Measurements from ENCODE around the gene PDE7B.

GRCh38 chr6:136148523-136148922 is 297.0 kb downstream of the PDE7B start:
- TF ChIP-seq POLR2AphosphoS5 (IDR thresholded peaks at IDR 0.05; ENCODE audit: low read depth), result no peak
- TF ChIP-seq, protein P1, sequence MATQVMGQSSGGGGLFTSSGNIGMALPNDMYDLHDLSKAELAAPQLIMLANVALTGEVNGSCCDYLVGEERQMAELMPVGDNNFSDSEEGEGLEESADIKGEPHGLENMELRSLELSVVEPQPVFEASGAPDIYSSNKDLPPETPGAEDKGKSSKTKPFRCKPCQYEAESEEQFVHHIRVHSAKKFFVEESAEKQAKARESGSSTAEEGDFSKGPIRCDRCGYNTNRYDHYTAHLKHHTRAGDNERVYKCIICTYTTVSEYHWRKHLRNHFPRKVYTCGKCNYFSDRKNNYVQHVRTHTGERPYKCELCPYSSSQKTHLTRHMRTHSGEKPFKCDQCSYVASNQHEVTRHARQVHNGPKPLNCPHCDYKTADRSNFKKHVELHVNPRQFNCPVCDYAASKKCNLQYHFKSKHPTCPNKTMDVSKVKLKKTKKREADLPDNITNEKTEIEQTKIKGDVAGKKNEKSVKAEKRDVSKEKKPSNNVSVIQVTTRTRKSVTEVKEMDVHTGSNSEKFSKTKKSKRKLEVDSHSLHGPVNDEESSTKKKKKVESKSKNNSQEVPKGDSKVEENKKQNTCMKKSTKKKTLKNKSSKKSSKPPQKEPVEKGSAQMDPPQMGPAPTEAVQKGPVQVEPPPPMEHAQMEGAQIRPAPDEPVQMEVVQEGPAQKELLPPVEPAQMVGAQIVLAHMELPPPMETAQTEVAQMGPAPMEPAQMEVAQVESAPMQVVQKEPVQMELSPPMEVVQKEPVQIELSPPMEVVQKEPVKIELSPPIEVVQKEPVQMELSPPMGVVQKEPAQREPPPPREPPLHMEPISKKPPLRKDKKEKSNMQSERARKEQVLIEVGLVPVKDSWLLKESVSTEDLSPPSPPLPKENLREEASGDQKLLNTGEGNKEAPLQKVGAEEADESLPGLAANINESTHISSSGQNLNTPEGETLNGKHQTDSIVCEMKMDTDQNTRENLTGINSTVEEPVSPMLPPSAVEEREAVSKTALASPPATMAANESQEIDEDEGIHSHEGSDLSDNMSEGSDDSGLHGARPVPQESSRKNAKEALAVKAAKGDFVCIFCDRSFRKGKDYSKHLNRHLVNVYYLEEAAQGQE (IDR thresholded peaks at IDR 0.05; ENCODE audit: insufficient replicate concordance, low read depth), result no peak
- no peak for TF ChIP-seq CTCF (IDR thresholded peaks at IDR 0.05; ENCODE audit: insufficient read depth, low read length)
- TF ChIP-seq SPI1 (IDR thresholded peaks at IDR 0.05; ENCODE audit: borderline replicate concordance, low read depth), result no peak
- TF ChIP-seq GABPA (IDR thresholded peaks at IDR 0.05; ENCODE audit: low read depth), result no peak
